ENCODE results near the gene PMAIP1. TPM values are rescaled to one million over a fixed set of nuclear protein-coding genes. Genes with fewer than 3 reads are reported as not detected.
A peak's percentile ranks its signal among the peaks of the same experiment; 100 is the strongest.

Gene PMAIP1
- total and polyA plus RNA-seq, 7 experiments from 2014 or later: 1.5 to 95.1 (median 6.6) TPM

DNA sequence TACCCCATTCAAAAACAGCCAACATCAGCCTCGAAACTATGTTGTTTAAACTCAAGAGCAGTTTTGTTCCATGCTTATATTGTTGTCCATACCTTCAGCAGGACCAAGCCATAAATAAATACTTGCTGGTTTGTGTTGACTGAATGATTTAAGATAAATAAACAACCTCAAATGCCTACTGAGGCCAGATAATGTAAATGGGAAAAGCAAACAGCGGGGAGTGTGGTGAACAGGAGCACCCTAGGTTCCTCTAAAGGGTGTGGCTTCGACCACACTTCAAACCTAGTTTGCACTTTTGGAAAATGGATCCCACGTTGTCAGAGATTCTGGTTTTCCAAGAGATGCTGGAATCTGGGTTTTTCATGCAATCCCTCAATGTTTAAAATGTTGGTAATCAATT is 1.7 kb upstream of the PMAIP1 start:
- Histone ChIP-seq H3K9me3 (ENCODE audit: control insufficient read depth in 2 of 3, low read length in 3 of 3) (no peaks in the 10 kb centered on the region), H3K4me1 (ENCODE audit: control insufficient read depth in 2 of 2, insufficient read depth in 2 of 2, low read length in 2 of 2) (peaks cover 8 to 11% of the 10 kb centered on the region in 2 donors), H3K27ac (ENCODE audit: low read depth, low read length) (no peak overlapping the region), H3K27me3 (ENCODE audit: control insufficient read depth in 2 of 2, insufficient read depth in 2 of 2, low read length in 2 of 2) (no peaks in the 10 kb centered on the region), H3K4me3 (ENCODE audit: low read length) (no peak overlapping the region), H3K36me3 (ENCODE audit: control insufficient read depth in 2 of 3, insufficient read depth in 3 of 3, low read length in 3 of 3) (peaks cover 0 to 8% (median 0%) of the 10 kb centered on the region in 3 experiments)
- DNase-seq: no peak
- Mint-ChIP-seq H3K9me3 (no peaks in the 10 kb centered on the region), H3K4me3 (peak overlapping the region in 4 of 10 donors; percentile 38 to 97 (median 71)), H3K27ac (peak overlapping the region in 1 of 9 donors; percentile 9), H3K36me3 (peaks cover 0 to 14% (median 0%) of the 10 kb centered on the region in 5 donors), H3K4me1 (peaks cover 13 to 42% (median 25%) of the 10 kb centered on the region in 7 donors), H3K27me3 (no peaks in the 10 kb centered on the region)
- no peak for ATAC-seq
- ChIA-PET POLR2A (no interaction called here), CTCF (no interaction called here)
- intact Hi-C loops (cut with micrococcal nuclease): loop anchor here in 1 of 2 donors (2.0 kb wide), 1 partner anchor 13 kb away; no protein-coding TSS in a partner anchor

DNA sequence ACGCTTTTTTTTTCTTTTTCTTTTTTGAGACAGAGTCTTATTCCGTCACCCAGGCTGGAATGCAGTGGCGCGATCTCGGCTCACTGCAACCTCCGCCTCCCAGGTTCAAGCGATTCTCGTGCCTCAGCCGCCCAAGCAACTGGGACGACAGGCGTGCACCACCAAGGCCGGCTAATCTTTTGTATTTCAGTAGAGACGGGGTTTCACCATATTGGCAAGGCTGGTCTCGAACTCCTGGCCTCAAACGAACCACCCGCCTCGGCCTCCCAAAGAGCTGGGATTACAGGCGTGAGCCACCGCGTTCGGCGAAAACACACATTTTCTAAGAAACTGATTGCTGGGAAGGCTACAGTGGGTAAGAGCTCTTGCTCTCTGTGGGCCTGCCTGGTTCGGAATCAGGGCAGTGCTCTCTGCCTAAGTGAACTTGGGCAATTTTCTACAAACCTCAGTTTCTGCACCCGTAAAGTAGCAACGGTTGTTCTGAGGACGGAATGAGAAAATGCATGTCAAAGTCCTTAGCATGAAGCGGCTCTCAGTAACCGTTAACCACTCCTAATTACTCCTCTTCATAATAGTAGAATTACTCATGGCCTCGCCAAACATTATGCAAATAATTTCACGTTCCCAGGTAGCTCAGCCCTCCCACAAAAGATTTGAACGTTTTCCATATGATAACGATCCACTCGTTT is 1.0 kb upstream of the PMAIP1 start:
- Histone ChIP-seq H3K4me1 (ENCODE audit: control insufficient read depth in 2 of 2, insufficient read depth in 2 of 2, low read length in 2 of 2) (peaks cover 8 to 15% of the 10 kb centered on the region in 2 donors), H3K36me3 (ENCODE audit: control insufficient read depth in 2 of 3, insufficient read depth in 3 of 3, low read length in 3 of 3) (peaks cover 0 to 8% (median 0%) of the 10 kb centered on the region in 3 experiments), H3K9me3 (ENCODE audit: control insufficient read depth in 2 of 3, low read length in 3 of 3) (no peaks in the 10 kb centered on the region), H3K27ac (ENCODE audit: low read depth, low read length) (peak overlapping the region; percentile 86), H3K27me3 (ENCODE audit: control insufficient read depth in 2 of 2, insufficient read depth in 2 of 2, low read length in 2 of 2) (no peaks in the 10 kb centered on the region), H3K4me3 (ENCODE audit: low read length) (peak overlapping the region; percentile 66)
- intact Hi-C loops (cut with micrococcal nuclease): loop anchor here (1.0 to 2.0 kb wide), 6 partner anchors 13 to 759 kb away; partner anchors contain the start of genes LMAN1 (in 2 of the 2) and SEC11C (in 1 of the 2)
- H3K4me3 Mint-ChIP-seq: peak overlapping the region; percentile 83 to 99 (median 95)
- H3K4me1 Mint-ChIP-seq: peaks cover 16 to 45% (median 28%) of the 10 kb centered on the region in 7 donors
- H3K36me3 Mint-ChIP-seq: peaks cover 0 to 16% (median 0%) of the 10 kb centered on the region in 5 donors
- CTCF ChIA-PET: interaction anchor here (0.6 kb wide), 1 partner anchor 46 kb away, joined by 3 read pairs; no protein-coding TSS in a partner anchor
- H3K27me3 Mint-ChIP-seq: no peaks in the 10 kb centered on the region
- ATAC-seq (no peak), DNase-seq (peak in 1 of 9 donors; percentile 3)
- H3K27ac Mint-ChIP-seq: peak overlapping the region; percentile 60 to 94 (median 89)
- no peaks in the 10 kb centered on the region for H3K9me3 Mint-ChIP-seq
- POLR2A ChIA-PET: interaction anchor here (0.7 kb wide), 1 partner anchor 44 kb away, joined by 3 read pairs; no protein-coding TSS in a partner anchor

DNA sequence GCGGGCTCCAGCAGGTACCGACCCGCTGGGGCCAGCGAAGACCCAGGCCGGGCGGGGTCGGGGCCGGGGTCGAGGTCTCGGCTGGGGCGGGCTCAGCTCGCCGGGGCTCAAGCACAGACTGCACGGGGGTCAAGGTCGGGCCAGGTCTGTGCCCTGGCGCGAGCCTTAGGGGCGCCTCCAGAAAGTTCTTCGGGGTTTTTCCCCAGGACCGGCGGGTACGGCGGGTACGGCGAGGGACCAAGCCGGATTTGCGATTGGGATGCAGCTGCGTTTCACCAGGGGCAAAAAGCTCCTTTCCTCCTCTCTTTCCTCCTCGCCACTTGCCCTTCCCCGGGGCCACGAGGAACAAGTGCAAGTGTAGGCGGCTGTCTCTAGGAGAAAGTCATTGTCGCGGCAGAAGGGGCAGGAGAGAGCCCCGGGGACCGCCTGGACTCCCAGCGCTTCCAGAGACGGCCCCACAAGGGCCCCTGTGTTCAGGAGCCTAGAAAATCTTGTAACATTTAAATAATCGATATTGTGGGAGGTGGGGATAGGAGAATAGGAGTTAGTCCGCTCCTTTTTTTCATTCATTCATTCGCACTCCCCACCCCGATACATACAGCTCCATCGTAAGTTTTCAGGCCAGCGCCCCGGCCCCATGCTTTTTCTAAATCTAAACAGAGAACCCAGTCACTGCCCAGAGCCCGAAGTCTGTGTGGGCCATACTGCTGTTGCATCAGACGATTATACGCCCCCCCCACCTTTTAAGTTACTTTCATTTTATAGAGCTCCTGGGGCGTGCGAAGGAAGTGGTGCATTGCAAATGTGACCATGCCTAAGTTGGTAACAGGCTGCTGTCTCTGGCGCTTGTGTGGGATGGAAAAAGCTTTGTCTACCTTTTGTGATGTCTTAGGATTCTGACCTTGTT is 679 bp downstream of the PMAIP1 start:
- DNase-seq (peak; percentile 26 to 75 (median 66)), ATAC-seq (peak; percentile 53)
- CTCF ChIA-PET: interaction anchor here (0.6 kb wide), 2 partner anchors 59 to 1723 kb away, joined by 3 read pairs; no protein-coding TSS in a partner anchor
- peaks cover 0 to 8% (median 0%) of the 10 kb centered on the region in 3 experiments for H3K36me3 ChIP-seq (ENCODE audit: control insufficient read depth in 2 of 3, insufficient read depth in 3 of 3, low read length in 3 of 3)
- H3K27me3 Mint-ChIP-seq: no peaks in the 10 kb centered on the region
- POLR2A ChIA-PET: no interaction called here
- intact Hi-C loops (cut with micrococcal nuclease): loop anchor here (1.0 to 10.0 kb wide), 5 partner anchors 18 to 1856 kb away; partner anchors contain the start of gene NEDD4L (in 1 of the 2)
- peaks cover 22 to 25% of the 10 kb centered on the region in 2 donors for H3K4me1 ChIP-seq (ENCODE audit: control insufficient read depth in 2 of 2, insufficient read depth in 2 of 2, low read length in 2 of 2)
- H3K27ac ChIP-seq (ENCODE audit: low read depth, low read length): peak overlapping the region; percentile 86
- peaks cover 0 to 24% (median 0%) of the 10 kb centered on the region in 5 donors for H3K36me3 Mint-ChIP-seq
- H3K4me1 Mint-ChIP-seq: peaks cover 28 to 56% (median 43%) of the 10 kb centered on the region in 7 donors
- no peaks in the 10 kb centered on the region for H3K9me3 Mint-ChIP-seq
- no peaks in the 10 kb centered on the region for H3K27me3 ChIP-seq (ENCODE audit: control insufficient read depth in 2 of 2, insufficient read depth in 2 of 2, low read length in 2 of 2)
- H3K4me3 Mint-ChIP-seq: peak overlapping the region; percentile 92 to 99 (median 98)
- H3K27ac Mint-ChIP-seq: peak overlapping the region; percentile 88 to 95 (median 94)
- H3K9me3 ChIP-seq (ENCODE audit: control insufficient read depth in 2 of 3, low read length in 3 of 3): no peaks in the 10 kb centered on the region
- H3K4me3 ChIP-seq (ENCODE audit: low read length): peak overlapping the region; percentile 66

DNA sequence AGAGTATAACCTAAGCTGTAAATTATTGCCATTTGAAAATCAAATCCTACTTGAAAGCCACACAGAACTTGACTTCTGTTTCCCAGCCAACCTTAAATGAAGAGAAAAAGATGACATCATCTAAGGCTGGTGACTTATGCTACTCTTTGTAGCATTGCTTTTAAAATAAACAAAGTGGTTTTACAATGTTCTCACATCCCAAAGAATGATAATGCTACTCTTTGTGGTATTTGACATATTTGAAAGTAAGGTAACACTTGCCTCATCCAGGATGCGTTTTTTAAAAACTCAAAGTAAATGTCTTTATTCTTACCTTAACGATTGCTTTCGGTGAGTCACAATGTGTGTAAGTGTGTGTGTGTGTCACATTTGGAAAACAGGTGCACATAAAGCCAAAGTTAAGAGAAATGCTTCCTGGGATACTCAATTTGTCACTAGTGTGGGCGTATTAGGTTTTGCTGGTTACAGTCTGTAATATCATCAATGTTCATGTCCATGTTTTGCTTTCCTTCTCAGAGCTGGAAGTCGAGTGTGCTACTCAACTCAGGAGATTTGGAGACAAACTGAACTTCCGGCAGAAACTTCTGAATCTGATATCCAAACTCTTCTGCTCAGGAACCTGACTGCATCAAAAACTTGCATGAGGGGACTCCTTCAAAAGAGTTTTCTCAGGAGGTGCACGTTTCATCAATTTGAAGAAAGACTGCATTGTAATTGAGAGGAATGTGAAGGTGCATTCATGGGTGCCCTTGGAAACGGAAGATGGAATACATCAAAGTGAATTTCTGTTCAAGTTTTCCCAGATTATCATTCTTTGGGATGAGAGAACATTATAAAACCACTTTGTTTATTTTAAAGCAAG is 2.6 kb downstream of the PMAIP1 start:
- H3K9me3 Mint-ChIP-seq: no peaks in the 10 kb centered on the region
- POLR2A ChIA-PET: no interaction called here
- ATAC-seq: peak; percentile 2
- Histone ChIP-seq H3K27ac (ENCODE audit: low read depth, low read length) (no peak overlapping the region), H3K27me3 (ENCODE audit: control insufficient read depth in 2 of 2, insufficient read depth in 2 of 2, low read length in 2 of 2) (no peaks in the 10 kb centered on the region), H3K9me3 (ENCODE audit: control insufficient read depth in 2 of 3, low read length in 3 of 3) (no peaks in the 10 kb centered on the region), H3K36me3 (ENCODE audit: control insufficient read depth in 2 of 3, insufficient read depth in 3 of 3, low read length in 3 of 3) (peaks cover 0 to 8% (median 0%) of the 10 kb centered on the region in 3 experiments), H3K4me1 (ENCODE audit: control insufficient read depth in 2 of 2, insufficient read depth in 2 of 2, low read length in 2 of 2) (peaks cover 22 to 25% of the 10 kb centered on the region in 2 donors), H3K4me3 (ENCODE audit: low read length) (no peak overlapping the region)
- DNase-seq: peak in 2 of 9 donors; percentile 2 to 29
- no peaks in the 10 kb centered on the region for H3K27me3 Mint-ChIP-seq
- H3K36me3 Mint-ChIP-seq: peaks cover 0 to 25% (median 0%) of the 10 kb centered on the region in 5 donors
- intact Hi-C loops (cut with micrococcal nuclease): loop anchor here (5.0 to 10.0 kb wide), 3 partner anchors 55 to 1858 kb away; partner anchors contain the start of gene NEDD4L (in 1 of the 2)
- H3K4me1 Mint-ChIP-seq: peaks cover 33 to 73% (median 61%) of the 10 kb centered on the region in 7 donors
- H3K4me3 Mint-ChIP-seq: peak overlapping the region in 3 of 10 donors; percentile 9 to 97 (median 67)
- peak overlapping the region; percentile 0 to 94 (median 57) for H3K27ac Mint-ChIP-seq
- CTCF ChIA-PET: no interaction called here

DNA sequence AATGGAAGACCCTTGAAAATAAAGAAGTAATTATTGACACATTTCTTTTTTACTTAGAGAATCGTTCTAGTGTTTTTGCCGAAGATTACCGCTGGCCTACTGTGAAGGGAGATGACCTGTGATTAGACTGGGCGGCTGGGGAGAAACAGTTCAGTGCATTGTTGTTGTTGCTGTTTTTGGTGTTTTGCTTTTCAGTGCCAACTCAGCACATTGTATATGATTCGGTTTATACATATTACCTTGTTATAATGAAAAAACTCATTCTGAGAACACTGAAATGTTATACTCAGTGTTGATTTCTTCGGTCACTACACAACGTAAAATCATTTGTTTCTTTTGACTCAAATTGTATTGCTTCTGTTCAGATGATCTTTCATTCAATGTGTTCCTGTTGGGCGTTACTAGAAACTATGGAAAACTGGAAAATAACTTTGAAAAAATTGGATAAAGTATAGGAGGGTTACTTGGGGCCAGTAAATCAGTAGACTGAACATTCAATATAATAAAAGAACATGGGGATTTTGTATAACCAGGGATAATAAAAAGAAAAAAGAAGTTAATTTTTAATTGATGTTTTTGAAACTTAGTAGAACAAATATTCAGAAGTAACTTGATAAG is 3.3 kb downstream of the PMAIP1 start:
- DNase-seq (no peak), ATAC-seq (no peak)
- H3K27ac Mint-ChIP-seq: peak overlapping the region in 7 of 9 donors; percentile 0 to 94 (median 55)
- no peaks in the 10 kb centered on the region for H3K9me3 Mint-ChIP-seq
- no peak overlapping the region for H3K4me3 ChIP-seq (ENCODE audit: low read length)
- intact Hi-C loops (cut with micrococcal nuclease): loop anchor here (5.0 to 10.0 kb wide), 3 partner anchors 54 to 1858 kb away; partner anchors contain the start of gene NEDD4L (in 1 of the 2)
- H3K36me3 ChIP-seq (ENCODE audit: control insufficient read depth in 2 of 3, insufficient read depth in 3 of 3, low read length in 3 of 3): peaks cover 0 to 8% (median 0%) of the 10 kb centered on the region in 3 experiments
- CTCF ChIA-PET: no interaction called here
- no peaks in the 10 kb centered on the region for H3K9me3 ChIP-seq (ENCODE audit: control insufficient read depth in 2 of 3, low read length in 3 of 3)
- H3K4me1 Mint-ChIP-seq: peaks cover 33 to 70% (median 63%) of the 10 kb centered on the region in 7 donors
- peaks cover 22 to 25% of the 10 kb centered on the region in 2 donors for H3K4me1 ChIP-seq (ENCODE audit: control insufficient read depth in 2 of 2, insufficient read depth in 2 of 2, low read length in 2 of 2)
- H3K27me3 ChIP-seq (ENCODE audit: control insufficient read depth in 2 of 2, insufficient read depth in 2 of 2, low read length in 2 of 2): no peaks in the 10 kb centered on the region
- POLR2A ChIA-PET: no interaction called here
- H3K27ac ChIP-seq (ENCODE audit: low read depth, low read length): no peak overlapping the region
- H3K4me3 Mint-ChIP-seq: peak overlapping the region in 3 of 10 donors; percentile 24 to 97 (median 27)
- no peaks in the 10 kb centered on the region for H3K27me3 Mint-ChIP-seq
- H3K36me3 Mint-ChIP-seq: peaks cover 0 to 24% (median 0%) of the 10 kb centered on the region in 5 donors

Data from naive thymus-derived CD4-positive, alpha-beta T cell (primary cell).